ENCODE results near the gene PITPNC1. TPM values are rescaled to one million over a fixed set of nuclear protein-coding genes. Genes with fewer than 3 reads are reported as not detected.

PITPNC1 gene
- total RNA-seq, 1 donor from 2014 or later, result 28.7 TPM

DNA sequence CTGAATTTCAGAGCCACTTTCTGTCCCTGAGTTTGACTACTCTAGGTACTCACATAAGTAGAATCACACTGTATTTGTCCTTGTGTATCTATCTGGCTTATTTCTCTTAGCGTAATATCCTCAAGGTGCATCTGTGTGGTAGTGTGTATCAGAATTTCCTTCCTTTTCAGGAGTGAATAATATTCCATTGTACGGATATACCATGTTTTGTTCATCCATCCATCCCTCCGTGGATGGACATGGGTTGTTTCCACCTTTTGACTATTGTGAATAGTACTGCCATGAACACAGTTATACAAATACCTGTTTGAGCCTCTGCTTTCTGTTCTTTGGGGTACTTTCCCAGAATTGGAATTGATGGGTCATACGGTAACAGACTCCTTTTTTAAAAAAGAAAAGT, 111.7 kb downstream of the PITPNC1 start:
- DNase-seq (ENCODE audit: low read depth) (no peak), FAIRE-seq (no peak)
- no peaks in the 10 kb centered on the region for H3K27me3 ChIP-seq (ENCODE audit: control insufficient read depth, insufficient read depth, low read length)
- no peaks in the 10 kb centered on the region for H3K36me3 ChIP-seq (ENCODE audit: control insufficient read depth, insufficient read depth, low read length)
- no peak for TF ChIP-seq CTCF (IDR thresholded peaks at IDR 0.05; ENCODE audit: insufficient read depth, low read length, severe bottlenecking)
- H3K4me3 ChIP-seq (ENCODE audit: low read depth, low read length), result no peak overlapping the region

DNA sequence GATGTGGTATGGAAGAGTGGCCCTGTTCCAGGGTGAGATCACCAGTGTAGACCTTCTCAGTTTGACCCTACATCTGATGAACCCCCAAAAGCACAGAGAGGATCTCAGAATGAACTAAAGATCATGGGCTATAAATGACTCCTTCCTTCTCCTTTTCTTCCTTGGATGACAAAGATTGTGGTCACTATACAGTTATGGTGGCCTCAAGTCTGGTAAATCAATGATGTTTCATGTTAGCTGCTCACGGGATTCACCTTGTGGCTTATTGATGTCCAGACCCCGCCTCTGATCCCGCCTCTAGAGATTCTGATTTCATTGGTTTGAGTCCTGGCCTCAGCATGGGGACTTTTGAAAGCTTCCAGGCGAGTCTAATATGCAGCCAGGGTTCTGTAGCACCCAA, 112.2 kb downstream of the PITPNC1 start:
- DNase-seq (ENCODE audit: low read depth) (no peak), FAIRE-seq (no peak)
- no peaks in the 10 kb centered on the region for H3K27me3 ChIP-seq (ENCODE audit: control insufficient read depth, insufficient read depth, low read length)
- no peaks in the 10 kb centered on the region for H3K36me3 ChIP-seq (ENCODE audit: control insufficient read depth, insufficient read depth, low read length)
- no peak for TF ChIP-seq CTCF (IDR thresholded peaks at IDR 0.05; ENCODE audit: insufficient read depth, low read length, severe bottlenecking)
- H3K4me3 ChIP-seq (ENCODE audit: low read depth, low read length), result no peak overlapping the region

GRCh38 chr17:67490471-67490870, 113.4 kb downstream of the PITPNC1 start:
- Histone ChIP-seq H3K4me3 (ENCODE audit: low read depth, low read length) (no peak overlapping the region), H3K27me3 (ENCODE audit: control insufficient read depth, insufficient read depth, low read length) (no peaks in the 10 kb centered on the region), H3K36me3 (ENCODE audit: control insufficient read depth, insufficient read depth, low read length) (no peaks in the 10 kb centered on the region)
- TF ChIP-seq CTCF (IDR thresholded peaks at IDR 0.05; ENCODE audit: insufficient read depth, low read length, severe bottlenecking), result no peak
- DNase-seq (ENCODE audit: low read depth) (no peak), FAIRE-seq (no peak)

DNA sequence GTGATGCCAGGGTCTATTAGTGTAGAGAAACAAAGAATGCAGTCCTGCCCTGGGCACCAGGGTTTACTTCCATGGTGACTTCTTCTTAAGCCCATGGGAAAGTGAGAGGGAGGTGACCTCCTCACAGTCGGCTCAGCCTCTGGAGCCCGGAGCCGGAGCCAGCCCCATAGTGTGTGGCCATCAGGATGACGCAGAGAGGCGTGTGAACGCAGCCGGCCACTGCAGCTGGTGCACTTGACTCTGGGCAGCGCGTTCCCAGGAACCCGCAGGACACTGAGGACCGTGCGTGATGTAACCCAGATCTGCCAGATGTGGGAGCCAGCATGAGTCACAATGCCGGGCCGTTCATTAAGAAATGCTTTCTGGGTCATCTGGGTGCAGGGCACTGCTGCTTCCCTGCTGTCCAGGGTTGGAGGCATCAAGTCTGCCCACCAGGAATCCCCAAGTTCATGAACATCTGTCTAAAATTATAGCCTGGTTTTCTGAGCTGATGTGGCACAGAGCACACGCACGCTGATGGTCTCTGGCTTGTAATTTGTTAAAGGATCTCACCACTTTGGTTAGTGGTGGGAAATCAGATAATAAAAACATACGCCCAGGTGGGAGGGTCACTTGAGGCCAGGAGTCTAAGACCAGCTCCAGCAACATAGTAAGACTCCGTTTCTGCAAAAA, 114.1 kb downstream of the PITPNC1 start:
- no peak for TF ChIP-seq CTCF (IDR thresholded peaks at IDR 0.05; ENCODE audit: insufficient read depth, low read length, severe bottlenecking)
- H3K27me3 ChIP-seq (ENCODE audit: control insufficient read depth, insufficient read depth, low read length), result no peaks in the 10 kb centered on the region
- no peak for FAIRE-seq
- no peaks in the 10 kb centered on the region for H3K36me3 ChIP-seq (ENCODE audit: control insufficient read depth, insufficient read depth, low read length)
- no peak overlapping the region for H3K4me3 ChIP-seq (ENCODE audit: low read depth, low read length)
- peak; percentile 49 for DNase-seq (ENCODE audit: low read depth)

GRCh38 chr17:67491681-67492024, 114.6 kb downstream of the PITPNC1 start:
- Histone ChIP-seq H3K36me3 (ENCODE audit: control insufficient read depth, insufficient read depth, low read length) (no peaks in the 10 kb centered on the region), H3K27me3 (ENCODE audit: control insufficient read depth, insufficient read depth, low read length) (no peaks in the 10 kb centered on the region), H3K4me3 (ENCODE audit: low read depth, low read length) (no peak overlapping the region)
- FAIRE-seq, result no peak
- TF ChIP-seq CTCF (IDR thresholded peaks at IDR 0.05; ENCODE audit: insufficient read depth, low read length, severe bottlenecking), result no peak
- no peak for DNase-seq (ENCODE audit: low read depth)

- no peak for DNase-seq (ENCODE audit: low read depth)
These were observed 115.2 kb downstream of the PITPNC1 start for GRCh38 chr17:67492251-67492740.

More at GRCh38 chr17:67492251-67492740, 115.2 kb downstream of the PITPNC1 start:
- no peak for TF ChIP-seq CTCF (IDR thresholded peaks at IDR 0.05; ENCODE audit: insufficient read depth, low read length, severe bottlenecking)
- Histone ChIP-seq H3K4me3 (ENCODE audit: low read depth, low read length) (no peak overlapping the region), H3K36me3 (ENCODE audit: control insufficient read depth, insufficient read depth, low read length) (no peaks in the 10 kb centered on the region), H3K27me3 (ENCODE audit: control insufficient read depth, insufficient read depth, low read length) (no peaks in the 10 kb centered on the region)
- no peak for FAIRE-seq
